GM18867 (cell line): ENCODE data around the gene TP53BP1.

Experiments used
- ATAC-seq: cut with Tn5 transposase; IDR thresholded peaks from one replicate; pipeline ENCODE4 v1.9.1; 2021; ENCODE audit warnings: mild to moderate bottlenecking, moderate library complexity; ENCODE audit not compliant: unreplicated experiment

TP53BP1 gene

GRCh38 chr15:43493703-43494472 lies 932 bp upstream of the TP53BP1 start:
- no peak for ATAC-seq

- ATAC-seq = no peak
Observed at GRCh38 chr15:43492266-43492665, 690 bp downstream of the TP53BP1 start.

- no peak for ATAC-seq
Observed at GRCh38 chr15:43489191-43489590, 3.8 kb downstream of the TP53BP1 start.

GRCh38 chr15:43488790-43489189 lies 4.2 kb downstream of the TP53BP1 start:
- no peak for ATAC-seq

- ATAC-seq = no peak
Observed at GRCh38 chr15:43487271-43487895, 5.6 kb downstream of the TP53BP1 start.

- ATAC-seq = no peak
Observed at GRCh38 chr15:43484455-43484854, 8.5 kb downstream of the TP53BP1 start.

GRCh38 chr15:43483297-43484128 lies 9.4 kb downstream of the TP53BP1 start:
- no peak for ATAC-seq

- ATAC-seq = no peak
Observed at GRCh38 chr15:43473885-43474284, 19.1 kb downstream of the TP53BP1 start.

GRCh38 chr15:43471975-43472374 lies 21.0 kb downstream of the TP53BP1 start:
- no peak for ATAC-seq

- no peak for ATAC-seq
Observed at GRCh38 chr15:43469867-43470266, 23.1 kb downstream of the TP53BP1 start.

- no peak for ATAC-seq
Observed at GRCh38 chr15:43465100-43465499, 27.9 kb downstream of the TP53BP1 start.

- no peak for ATAC-seq
Observed at GRCh38 chr15:43463998-43464397, 29.0 kb downstream of the TP53BP1 start.

GRCh38 chr15:43463507-43463906 lies 29.4 kb downstream of the TP53BP1 start:
- ATAC-seq = no peak

GRCh38 chr15:43449981-43450380 lies 43.0 kb downstream of the TP53BP1 start:
- ATAC-seq = no peak

GRCh38 chr15:43446344-43446743 lies 46.6 kb downstream of the TP53BP1 start:
- no peak for ATAC-seq

GRCh38 chr15:43441316-43441715 lies 51.6 kb downstream of the TP53BP1 start:
- no peak for ATAC-seq

- peak; percentile 62 for ATAC-seq
Observed at GRCh38 chr15:43440721-43441281, 52.2 kb downstream of the TP53BP1 start.

GRCh38 chr15:43439268-43439667 lies 53.7 kb downstream of the TP53BP1 start:
- no peak for ATAC-seq

GRCh38 chr15:43436395-43436794 lies 56.6 kb downstream of the TP53BP1 start:
- no peak for ATAC-seq

GRCh38 chr15:43434446-43434845 lies 58.5 kb downstream of the TP53BP1 start:
- ATAC-seq = no peak

GRCh38 chr15:43433661-43434303 lies 59.2 kb downstream of the TP53BP1 start:
- no peak for ATAC-seq
